ENCODE measurements around the gene MPP2.
A peak's percentile ranks its signal among the peaks of the same experiment; 100 is the strongest.
"Not testable (repeated sequence)": the region's sequence is repeated elsewhere in the genome, so short reads cannot be mapped to it uniquely, and the experiment has no call there.

Gene MPP2

DNA sequence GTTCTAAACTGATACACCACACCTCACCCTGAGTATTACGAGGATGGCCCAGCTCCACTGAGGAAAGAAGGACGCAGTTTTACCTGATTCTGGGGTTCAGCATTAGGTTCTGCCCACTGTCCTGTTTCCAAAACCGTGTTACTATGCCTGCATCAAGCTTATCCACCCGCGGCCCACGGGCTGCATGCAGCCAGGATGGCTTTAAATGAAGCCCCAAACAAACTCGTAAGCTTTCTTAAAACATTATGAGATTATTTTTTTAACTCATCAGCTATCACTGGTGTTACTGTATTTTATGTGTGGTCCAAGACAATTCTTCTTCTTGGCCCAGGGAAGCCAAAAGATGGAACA lies 64.4 kb downstream of the MPP2 start:
- H3K9me3 ChIP-seq (ENCODE audit: severe bottlenecking): no peaks in the 10 kb centered on the region
- TF ChIP-seq CTCF (IDR thresholded peaks at IDR 0.05; ENCODE audit: low read depth, low read length): no peak
- H3K4me3 ChIP-seq (ENCODE audit: low read depth, low read length): no peak overlapping the region
- H3K27ac ChIP-seq: no peak overlapping the region
- DNase-seq: no peak
- H3K36me3 ChIP-seq: no peaks in the 10 kb centered on the region
- no peaks in the 10 kb centered on the region for H3K27me3 ChIP-seq (ENCODE audit: insufficient read depth, low read depth, severe bottlenecking)

GRCh38 chr17:43842091-43842974 lies 65.0 kb downstream of the MPP2 start:
- H3K36me3 ChIP-seq; H3K27ac ChIP-seq; H3K9me3 ChIP-seq (ENCODE audit: severe bottlenecking); H3K27me3 ChIP-seq (ENCODE audit: insufficient read depth, low read depth, severe bottlenecking); H3K4me3 ChIP-seq (ENCODE audit: low read depth, low read length); DNase-seq: not testable (repeated sequence)

GRCh38 chr17:43841282-43841681 lies 66.1 kb downstream of the MPP2 start:
- Histone ChIP-seq H3K9me3 (ENCODE audit: severe bottlenecking) (no peaks in the 10 kb centered on the region), H3K27me3 (ENCODE audit: insufficient read depth, low read depth, severe bottlenecking) (no peaks in the 10 kb centered on the region), H3K4me3 (ENCODE audit: low read depth, low read length) (no peak overlapping the region), H3K36me3 (no peaks in the 10 kb centered on the region), H3K27ac (no peak overlapping the region)
- DNase-seq: no peak
- TF ChIP-seq CTCF (IDR thresholded peaks at IDR 0.05; ENCODE audit: low read depth, low read length): no peak

- H3K4me3 ChIP-seq (ENCODE audit: low read depth, low read length): no peak overlapping the region
- H3K27me3 ChIP-seq (ENCODE audit: insufficient read depth, low read depth, severe bottlenecking): no peaks in the 10 kb centered on the region
- no peaks in the 10 kb centered on the region for H3K9me3 ChIP-seq (ENCODE audit: severe bottlenecking)
- DNase-seq: peak; percentile 49
- H3K27ac ChIP-seq: no peak overlapping the region
- peak; percentile 67 for TF ChIP-seq CTCF (IDR thresholded peaks at IDR 0.05; ENCODE audit: low read depth, low read length)
- no peaks in the 10 kb centered on the region for H3K36me3 ChIP-seq
Measured at GRCh38 chr17:43840814-43841213, 66.5 kb downstream of the MPP2 start.

- no peak overlapping the region for H3K27ac ChIP-seq
- H3K36me3 ChIP-seq: no peaks in the 10 kb centered on the region
- peaks cover 1% of the 10 kb centered on the region for H3K9me3 ChIP-seq (ENCODE audit: severe bottlenecking)
- no peak overlapping the region for H3K4me3 ChIP-seq (ENCODE audit: low read depth, low read length)
- TF ChIP-seq CTCF (IDR thresholded peaks at IDR 0.05; ENCODE audit: low read depth, low read length): no peak
- no peaks in the 10 kb centered on the region for H3K27me3 ChIP-seq (ENCODE audit: insufficient read depth, low read depth, severe bottlenecking)
- DNase-seq: peak; percentile 73
Measured at GRCh38 chr17:43839670-43840108, 67.6 kb downstream of the MPP2 start.

GRCh38 chr17:43834106-43834505 lies 73.2 kb downstream of the MPP2 start:
- H3K27me3 ChIP-seq (ENCODE audit: insufficient read depth, low read depth, severe bottlenecking): no peaks in the 10 kb centered on the region
- H3K9me3 ChIP-seq (ENCODE audit: severe bottlenecking): peaks cover 9% of the 10 kb centered on the region
- no peak overlapping the region for H3K4me3 ChIP-seq (ENCODE audit: low read depth, low read length)
- no peak for TF ChIP-seq CTCF (IDR thresholded peaks at IDR 0.05; ENCODE audit: low read depth, low read length)
- peaks cover 29% of the 10 kb centered on the region for H3K36me3 ChIP-seq
- no peak overlapping the region for H3K27ac ChIP-seq
- no peak for DNase-seq

Measured in WERI-Rb-1 (cell line).